ENCODE measurements around the gene SECTM1. TPM values are rescaled to one million over a fixed set of nuclear protein-coding genes. Genes with fewer than 3 reads are reported as not detected.
A peak's percentile ranks its signal among the peaks of the same experiment; 100 is the strongest.

SECTM1 gene
- total RNA-seq, 1 donor from 2014 or later: not detected

GRCh38 chr17:82344175-82344907 lies 10.8 kb upstream of the SECTM1 start:
- no peak for DNase-seq (ENCODE audit: low spot score, unreplicated experiment)
- Mint-ChIP-seq H3K9me3 (ENCODE audit: low read depth) (no peaks in the 10 kb centered on the region), H3K27me3 (peaks cover 4% of the 10 kb centered on the region), H3K36me3 (ENCODE audit: insufficient read depth) (no peaks in the 10 kb centered on the region), H3K4me1 (ENCODE audit: low read depth) (peaks cover 22% of the 10 kb centered on the region), H3K4me3 (ENCODE audit: low read depth) (no peak overlapping the region), H3K27ac (peak overlapping the region; percentile 64)
- no peak for TF ChIP-seq CTCF (IDR thresholded peaks at IDR 0.05; ENCODE audit: unreplicated experiment)

- Mint-ChIP-seq H3K4me3 (ENCODE audit: low read depth) (no peak overlapping the region), H3K27ac (no peak overlapping the region), H3K9me3 (ENCODE audit: low read depth) (no peaks in the 10 kb centered on the region), H3K36me3 (ENCODE audit: insufficient read depth) (no peaks in the 10 kb centered on the region), H3K27me3 (peaks cover 12% of the 10 kb centered on the region), H3K4me1 (ENCODE audit: low read depth) (peaks cover 14% of the 10 kb centered on the region)
- DNase-seq (ENCODE audit: low spot score, unreplicated experiment): no peak
- no peak for TF ChIP-seq CTCF (IDR thresholded peaks at IDR 0.05; ENCODE audit: unreplicated experiment)
Observed at GRCh38 chr17:82343560-82343959, 10.0 kb upstream of the SECTM1 start.

GRCh38 chr17:82342361-82343079 lies 9.0 kb upstream of the SECTM1 start:
- Mint-ChIP-seq H3K27me3 (peaks cover 16% of the 10 kb centered on the region), H3K36me3 (ENCODE audit: insufficient read depth) (no peaks in the 10 kb centered on the region), H3K4me1 (ENCODE audit: low read depth) (peaks cover 11% of the 10 kb centered on the region), H3K4me3 (ENCODE audit: low read depth) (no peak overlapping the region), H3K9me3 (ENCODE audit: low read depth) (no peaks in the 10 kb centered on the region), H3K27ac (no peak overlapping the region)
- TF ChIP-seq CTCF (IDR thresholded peaks at IDR 0.05; ENCODE audit: unreplicated experiment): no peak
- DNase-seq (ENCODE audit: low spot score, unreplicated experiment): no peak

- no peak for TF ChIP-seq CTCF (IDR thresholded peaks at IDR 0.05; ENCODE audit: unreplicated experiment)
- no peak for DNase-seq (ENCODE audit: low spot score, unreplicated experiment)
- Mint-ChIP-seq H3K9me3 (ENCODE audit: low read depth) (no peaks in the 10 kb centered on the region), H3K27me3 (peaks cover 31% of the 10 kb centered on the region), H3K36me3 (ENCODE audit: insufficient read depth) (no peaks in the 10 kb centered on the region), H3K4me1 (ENCODE audit: low read depth) (peaks cover 9% of the 10 kb centered on the region), H3K27ac (no peak overlapping the region), H3K4me3 (ENCODE audit: low read depth) (no peak overlapping the region)
Observed at GRCh38 chr17:82339634-82340580, 6.3 kb upstream of the SECTM1 start.
